GM12873 (cell line): ENCODE data around the gene FCHSD1.

Experiments used
- TF ChIP-seq, protein P1 (sequence below): IDR thresholded peaks from 2 replicates; pipeline ENCODE4 v1.5.1; 2012; ENCODE audit warnings: low read depth, mild to moderate bottlenecking, moderate library complexity, low read length, control low read depth; ENCODE audit not compliant: insufficient read depth; ENCODE audit errors: missing control alignments

Gene FCHSD1

DNA sequence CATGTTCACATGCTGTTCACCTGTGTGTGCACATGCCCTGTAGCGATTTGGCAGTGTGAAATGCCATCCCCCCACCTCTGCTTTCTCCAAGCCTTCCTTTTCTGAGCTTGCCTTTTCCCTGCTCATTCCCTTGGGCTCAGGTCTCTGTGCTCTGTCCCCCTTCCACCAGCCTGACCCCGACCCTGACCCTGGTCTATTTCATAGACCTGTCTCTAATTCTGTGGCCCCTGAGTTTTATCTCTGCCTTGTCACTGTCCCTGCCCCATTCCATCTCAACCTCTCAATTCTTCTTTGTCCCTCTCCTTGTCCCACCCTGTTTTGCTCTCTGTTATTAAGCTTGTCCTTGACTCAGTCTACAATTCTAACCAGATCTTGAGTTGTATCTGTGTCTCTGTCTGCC, 30.1 kb upstream of the FCHSD1 start:
- TF ChIP-seq, protein P1, sequence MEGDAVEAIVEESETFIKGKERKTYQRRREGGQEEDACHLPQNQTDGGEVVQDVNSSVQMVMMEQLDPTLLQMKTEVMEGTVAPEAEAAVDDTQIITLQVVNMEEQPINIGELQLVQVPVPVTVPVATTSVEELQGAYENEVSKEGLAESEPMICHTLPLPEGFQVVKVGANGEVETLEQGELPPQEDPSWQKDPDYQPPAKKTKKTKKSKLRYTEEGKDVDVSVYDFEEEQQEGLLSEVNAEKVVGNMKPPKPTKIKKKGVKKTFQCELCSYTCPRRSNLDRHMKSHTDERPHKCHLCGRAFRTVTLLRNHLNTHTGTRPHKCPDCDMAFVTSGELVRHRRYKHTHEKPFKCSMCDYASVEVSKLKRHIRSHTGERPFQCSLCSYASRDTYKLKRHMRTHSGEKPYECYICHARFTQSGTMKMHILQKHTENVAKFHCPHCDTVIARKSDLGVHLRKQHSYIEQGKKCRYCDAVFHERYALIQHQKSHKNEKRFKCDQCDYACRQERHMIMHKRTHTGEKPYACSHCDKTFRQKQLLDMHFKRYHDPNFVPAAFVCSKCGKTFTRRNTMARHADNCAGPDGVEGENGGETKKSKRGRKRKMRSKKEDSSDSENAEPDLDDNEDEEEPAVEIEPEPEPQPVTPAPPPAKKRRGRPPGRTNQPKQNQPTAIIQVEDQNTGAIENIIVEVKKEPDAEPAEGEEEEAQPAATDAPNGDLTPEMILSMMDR = no peak

DNA sequence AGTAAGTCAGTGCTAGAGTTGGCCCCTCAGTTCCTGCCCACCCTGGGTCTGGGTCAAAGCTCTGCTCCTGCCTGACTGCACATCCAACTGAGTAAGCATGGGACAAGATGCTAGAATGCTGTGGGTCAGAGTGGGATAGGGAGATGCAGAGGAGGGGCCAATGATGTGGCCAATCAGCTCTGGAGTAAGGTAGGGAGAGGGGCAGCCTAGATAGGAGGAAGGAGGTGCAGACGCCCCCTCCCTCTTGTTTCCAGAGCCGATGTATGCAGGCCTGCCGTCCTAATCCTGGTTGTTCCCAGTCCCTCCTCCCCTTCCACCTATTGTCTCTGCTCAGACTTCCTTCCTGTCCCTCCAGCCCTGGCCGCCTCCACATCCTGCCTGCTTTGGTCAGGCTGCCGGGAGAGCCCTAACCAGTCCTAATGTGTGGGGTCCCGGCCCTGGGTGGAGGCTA, 29.6 kb upstream of the FCHSD1 start:
- TF ChIP-seq, protein P1 = no peak

DNA sequence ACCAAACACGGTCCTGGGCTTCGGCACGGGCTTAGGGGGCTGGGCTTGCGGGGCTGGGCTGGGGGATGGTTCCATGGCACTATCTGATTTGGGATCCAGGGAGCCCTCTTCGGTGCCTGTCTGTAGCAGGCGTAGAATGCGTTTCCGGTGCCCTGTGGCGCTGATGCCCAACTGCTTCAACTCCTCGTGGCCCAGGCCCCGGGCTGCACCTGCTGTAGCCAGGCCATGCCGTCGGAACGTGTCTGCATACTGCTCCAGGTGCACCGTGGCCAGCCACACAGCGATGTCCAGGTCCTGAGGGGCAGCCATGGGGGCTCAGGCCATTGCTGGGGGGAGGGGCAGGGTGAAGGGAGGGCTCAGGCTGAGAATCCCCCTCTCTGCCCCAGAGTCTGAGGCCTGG, 29.0 kb upstream of the FCHSD1 start:
- TF ChIP-seq, protein P1 = no peak

DNA sequence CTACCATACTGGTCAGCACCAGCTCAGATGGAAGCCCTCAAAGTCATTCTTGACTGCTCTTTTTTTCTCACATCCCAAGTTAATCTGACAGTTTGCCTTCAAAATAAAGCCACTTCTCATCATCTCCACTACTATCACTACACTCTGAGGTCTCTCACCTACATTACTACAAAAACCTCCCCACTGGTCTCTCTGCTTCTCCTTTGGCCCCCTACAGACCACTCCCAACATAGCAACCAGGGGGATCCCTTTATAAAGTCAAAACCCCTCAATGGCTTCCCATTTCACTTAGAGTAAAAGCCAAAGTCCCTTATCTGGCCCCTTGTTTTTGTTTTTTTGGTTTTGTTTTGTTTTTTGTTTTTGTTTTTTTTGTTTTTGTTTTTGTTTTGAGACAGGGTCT, 26.2 kb upstream of the FCHSD1 start:
- TF ChIP-seq, protein P1 = peak; percentile 32

DNA sequence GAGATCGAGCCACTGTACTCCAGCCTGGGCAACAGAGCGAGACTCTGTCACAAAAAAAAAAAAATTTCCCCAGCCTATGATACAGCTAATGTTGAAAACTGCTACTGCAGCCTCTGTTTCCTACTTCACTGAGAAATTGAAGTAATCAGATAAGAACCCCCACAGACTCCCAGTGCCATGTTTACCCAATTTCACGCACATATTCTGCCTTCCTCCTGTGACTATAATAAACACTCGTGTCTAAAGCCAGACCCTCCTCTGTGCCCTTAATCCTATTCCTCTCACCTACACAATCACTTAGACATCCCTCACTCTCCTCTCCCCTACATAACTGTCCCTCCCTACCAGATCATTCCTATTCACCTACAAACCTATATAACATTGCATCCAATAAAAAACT, 24.5 kb upstream of the FCHSD1 start:
- TF ChIP-seq, protein P1 = no peak

DNA sequence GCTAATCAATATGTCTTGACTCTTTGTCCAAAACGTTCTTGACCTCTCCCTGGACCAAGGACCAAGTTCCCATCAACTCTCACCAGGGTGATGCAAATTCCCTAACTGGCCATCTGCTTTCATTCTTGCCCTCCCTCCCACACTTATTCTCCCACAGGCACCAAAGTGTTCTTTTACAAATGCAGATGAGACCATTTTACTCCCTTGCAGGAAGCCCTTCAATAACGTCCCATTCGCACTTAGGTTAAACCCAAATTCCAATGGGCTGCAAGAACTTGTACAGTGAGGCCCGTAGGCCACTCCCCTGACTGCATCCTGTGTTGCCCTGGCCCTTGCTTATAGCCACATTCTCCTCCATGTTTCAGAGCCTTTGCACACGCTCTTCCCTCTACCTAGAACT, 23.5 kb upstream of the FCHSD1 start:
- TF ChIP-seq, protein P1 = no peak

DNA sequence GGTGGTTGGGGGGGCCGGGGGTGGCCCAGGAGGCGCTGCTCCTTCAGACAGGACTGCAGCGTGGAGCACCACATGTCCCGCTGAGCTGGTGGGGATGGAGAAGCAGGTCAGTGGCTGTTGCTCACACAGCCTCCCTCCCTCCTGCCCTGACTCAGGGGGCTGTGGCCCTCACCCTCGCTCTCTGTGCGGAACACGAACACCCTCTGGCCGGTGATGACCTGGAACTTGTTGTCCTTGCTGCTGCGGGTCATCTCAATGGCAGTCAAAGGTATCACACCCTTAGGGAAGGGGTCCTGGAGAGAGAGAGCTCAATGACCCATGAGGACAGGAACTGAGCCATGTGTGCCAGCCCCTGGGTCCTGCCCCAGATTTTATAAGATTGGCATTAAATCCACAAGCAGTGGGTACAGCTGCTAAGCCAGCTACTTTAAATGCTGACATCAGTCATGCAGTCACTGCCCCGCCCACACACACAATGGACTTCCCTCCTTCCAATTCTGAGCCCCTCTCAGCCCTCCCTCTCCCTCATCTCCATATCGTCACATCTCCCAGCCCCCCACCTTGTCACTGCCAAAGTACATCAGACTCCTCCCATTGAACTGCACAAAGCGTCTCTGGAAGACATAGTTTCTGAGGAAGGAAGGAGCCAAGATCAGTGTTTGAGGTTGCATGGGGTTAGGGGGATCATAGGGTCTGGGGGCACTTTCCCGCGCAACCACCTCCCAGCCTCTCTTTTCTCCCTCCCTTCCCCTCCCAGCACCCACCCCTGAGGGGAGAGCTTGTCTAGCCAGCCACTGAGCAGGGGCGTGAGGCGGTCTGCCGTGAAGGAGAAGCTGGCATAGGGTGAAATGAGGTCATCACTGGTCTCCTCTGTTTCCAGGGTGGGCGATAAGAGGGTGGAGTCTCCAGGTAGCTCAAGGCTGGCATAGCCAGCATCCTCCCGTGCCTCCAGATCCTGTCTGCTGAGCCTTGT, 21.9 kb upstream of the FCHSD1 start:
- TF ChIP-seq, protein P1 = no peak
